ENCODE measurements around the gene EHD1. TPM values are rescaled to one million over a fixed set of nuclear protein-coding genes. Genes with fewer than 3 reads are reported as not detected.
A peak's percentile ranks its signal among the peaks of the same experiment; 100 is the strongest.

The EHD1 gene
- total and polyA plus RNA-seq, 10 donors, result 51.9 to 337 (median 162) TPM

DNA sequence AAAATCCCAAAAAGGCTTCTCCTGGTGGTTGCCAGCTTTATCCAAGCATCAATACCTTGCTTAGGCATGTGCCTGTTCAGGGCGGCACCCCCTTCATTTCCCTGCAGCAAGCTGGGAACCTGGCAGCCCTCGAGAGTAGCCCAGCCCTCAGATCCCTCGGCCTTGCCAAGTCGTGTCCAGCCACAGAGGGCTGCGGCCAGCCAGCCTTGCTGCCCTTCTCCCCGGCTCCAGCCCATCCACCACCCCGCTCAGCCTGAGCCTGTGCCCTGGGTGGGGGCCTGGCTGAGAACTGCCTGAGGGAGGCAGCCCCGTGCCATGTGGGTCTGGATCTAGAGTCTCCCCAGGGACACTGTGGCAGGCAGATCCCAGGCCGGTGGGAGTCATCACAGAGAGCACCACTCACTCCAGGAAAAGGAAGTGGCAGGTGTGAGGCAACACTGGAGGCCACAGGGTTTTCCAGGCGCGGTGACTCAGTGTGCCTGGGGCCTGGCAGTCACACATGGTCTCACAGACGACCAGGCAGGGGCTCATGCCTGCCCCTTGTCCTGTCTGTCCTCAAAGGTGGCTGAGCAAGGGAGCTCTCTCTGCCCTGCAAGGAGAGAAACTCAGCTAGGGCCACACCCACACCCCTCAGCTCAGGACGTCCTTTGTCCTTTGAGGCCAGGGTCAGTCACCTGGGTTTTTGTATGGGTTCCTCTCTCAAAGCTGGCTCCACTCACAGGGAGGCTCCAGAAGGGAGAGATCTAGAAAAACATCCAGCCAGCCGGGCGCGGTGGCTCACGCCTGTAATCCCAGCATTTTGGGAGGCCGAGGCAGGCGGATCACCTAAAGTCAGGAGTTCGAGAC is 21.8 kb downstream of the EHD1 start:
- Histone ChIP-seq H3K36me3 (peaks cover 0 to 87% (median 49%) of the 10 kb centered on the region in 6 donors), H3K27me3 (replicated peaks in 1 of 7) (no peaks in the 10 kb centered on the region), H3K4me1 (peaks cover 95 to 100% (median 100%) of the 10 kb centered on the region in 6 donors), H3K9me3 (no peaks in the 10 kb centered on the region), H3K4me3 (peak overlapping the region in 2 of 8 donors; percentile 10 to 40), H3K27ac (peak overlapping the region; percentile 72 to 98 (median 92))
- 42 to 63% (median 53%) methylated on average over 10 to 20 of the region's 20 CpGs for WGBS, 5 donors
- DNase-seq, result no peak
- TF ChIP-seq, protein P1, sequence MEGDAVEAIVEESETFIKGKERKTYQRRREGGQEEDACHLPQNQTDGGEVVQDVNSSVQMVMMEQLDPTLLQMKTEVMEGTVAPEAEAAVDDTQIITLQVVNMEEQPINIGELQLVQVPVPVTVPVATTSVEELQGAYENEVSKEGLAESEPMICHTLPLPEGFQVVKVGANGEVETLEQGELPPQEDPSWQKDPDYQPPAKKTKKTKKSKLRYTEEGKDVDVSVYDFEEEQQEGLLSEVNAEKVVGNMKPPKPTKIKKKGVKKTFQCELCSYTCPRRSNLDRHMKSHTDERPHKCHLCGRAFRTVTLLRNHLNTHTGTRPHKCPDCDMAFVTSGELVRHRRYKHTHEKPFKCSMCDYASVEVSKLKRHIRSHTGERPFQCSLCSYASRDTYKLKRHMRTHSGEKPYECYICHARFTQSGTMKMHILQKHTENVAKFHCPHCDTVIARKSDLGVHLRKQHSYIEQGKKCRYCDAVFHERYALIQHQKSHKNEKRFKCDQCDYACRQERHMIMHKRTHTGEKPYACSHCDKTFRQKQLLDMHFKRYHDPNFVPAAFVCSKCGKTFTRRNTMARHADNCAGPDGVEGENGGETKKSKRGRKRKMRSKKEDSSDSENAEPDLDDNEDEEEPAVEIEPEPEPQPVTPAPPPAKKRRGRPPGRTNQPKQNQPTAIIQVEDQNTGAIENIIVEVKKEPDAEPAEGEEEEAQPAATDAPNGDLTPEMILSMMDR (IDR thresholded peaks at IDR 0.05 in 8 of 11, conservative IDR thresholded peaks at IDR 0.05 in 3 of 11), result no peak
- peak; percentile 65 to 87 (median 83) for TF ChIP-seq POLR2AphosphoS5 (IDR thresholded peaks at IDR 0.05)
- peak in 1 of 3 donors; percentile 4 for TF ChIP-seq POLR2A (IDR thresholded peaks at IDR 0.05)
- intact Hi-C loops (cut with DNase I; ENCODE audit: low total_unique reads), result no loop called here

DNA sequence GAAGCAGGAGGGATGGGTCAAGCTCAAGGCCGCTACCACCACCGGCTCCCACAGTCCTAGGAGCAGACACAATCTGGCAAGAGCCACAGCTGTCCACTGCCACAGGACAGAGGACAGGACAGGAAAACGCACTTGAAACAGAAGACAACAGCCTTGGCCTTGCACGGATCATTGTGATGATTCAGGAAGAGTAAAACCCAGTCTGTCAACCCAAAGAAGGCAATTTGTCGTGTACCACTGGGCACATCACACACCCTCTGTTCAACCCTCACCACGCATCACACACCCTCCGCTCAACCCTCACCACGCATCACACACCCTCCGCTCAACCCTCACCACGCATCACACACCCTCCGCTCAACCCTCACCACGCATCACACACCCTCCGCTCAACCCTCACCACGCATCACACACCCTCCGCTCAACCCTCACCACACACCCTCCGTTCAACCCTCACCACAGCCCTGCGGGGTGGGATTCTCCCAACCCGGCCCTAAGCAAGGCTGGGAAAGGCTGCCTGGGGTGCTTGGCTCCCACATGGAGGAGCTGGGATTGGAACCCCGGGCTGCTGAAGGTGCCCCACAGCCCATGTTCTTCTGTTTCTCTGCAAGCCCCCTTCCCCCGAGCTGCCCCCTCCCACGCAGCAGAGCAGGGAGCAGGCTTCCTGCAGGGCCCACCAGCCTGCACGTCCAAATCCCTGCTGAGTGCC is 22.7 kb downstream of the EHD1 start:
- 51 to 64% (median 57%) methylated on average over 17 to 20 of the region's 22 CpGs for WGBS, 5 donors
- TF ChIP-seq POLR2A (IDR thresholded peaks at IDR 0.05), result no peak
- no peaks in the 10 kb centered on the region for H3K9me3 ChIP-seq
- peak overlapping the region in 2 of 8 donors; percentile 10 to 46 for H3K4me3 ChIP-seq
- DNase-seq, result no peak
- H3K27me3 ChIP-seq (replicated peaks in 1 of 7), result no peaks in the 10 kb centered on the region
- H3K27ac ChIP-seq, result peak overlapping the region; percentile 72 to 98 (median 92)
- peaks cover 0 to 92% (median 49%) of the 10 kb centered on the region in 6 donors for H3K36me3 ChIP-seq
- intact Hi-C loops (cut with DNase I; ENCODE audit: low total_unique reads), result no loop called here
- H3K4me1 ChIP-seq, result peaks cover 97 to 100% (median 100%) of the 10 kb centered on the region in 6 donors

DNA sequence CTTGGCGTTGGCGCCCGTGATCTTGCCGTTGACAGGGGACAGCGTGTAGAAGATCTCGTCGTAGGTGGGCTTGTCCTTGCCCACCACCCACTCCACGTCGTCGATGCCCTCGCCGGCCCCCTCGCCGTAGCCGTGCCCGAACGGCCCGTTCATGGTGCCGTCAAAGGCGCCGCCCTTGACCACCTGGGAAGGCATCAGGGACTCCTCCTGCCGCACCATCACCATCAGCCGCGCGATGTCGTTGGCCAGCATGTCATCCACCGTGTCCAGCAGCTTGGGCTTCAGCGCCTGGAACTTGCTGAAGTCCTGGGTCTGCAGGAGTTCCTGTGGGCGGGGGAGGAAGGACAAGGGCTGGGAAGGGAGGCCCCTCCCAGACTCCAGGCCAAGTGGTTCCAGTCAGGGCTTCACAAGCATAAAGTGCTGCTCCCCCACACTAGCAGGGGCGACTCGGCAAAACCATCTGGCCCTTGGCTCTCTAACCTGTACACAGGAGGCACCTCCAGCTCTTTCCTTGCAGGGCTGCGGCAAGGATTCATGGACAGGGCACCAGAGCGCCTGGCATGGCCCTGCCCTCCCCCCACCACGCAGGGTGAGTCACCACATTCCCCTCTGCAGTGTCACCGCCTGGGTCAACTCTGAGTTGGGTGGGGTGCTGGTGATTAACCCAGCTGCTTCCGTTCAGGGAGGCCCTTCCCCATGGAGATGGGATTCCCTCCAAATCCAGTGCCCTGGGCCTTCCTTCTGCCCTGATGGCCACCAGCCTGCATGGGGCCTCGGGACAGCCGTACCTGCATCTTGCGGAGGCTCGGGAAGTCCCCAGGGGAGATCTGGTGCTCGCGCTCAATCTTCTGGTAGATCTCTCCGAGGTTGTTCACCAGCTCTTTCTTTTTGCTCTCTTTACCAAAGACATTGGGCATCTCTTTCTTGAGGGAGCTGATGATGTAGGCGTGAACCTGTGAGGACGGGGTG is 23.6 kb downstream of the EHD1 start:
- peak; percentile 85 to 94 (median 89) for TF ChIP-seq POLR2AphosphoS5 (IDR thresholded peaks at IDR 0.05)
- TF ChIP-seq POLR2A (IDR thresholded peaks at IDR 0.05), result no peak
- intact Hi-C loops (cut with DNase I; ENCODE audit: low total_unique reads), result no loop called here
- Histone ChIP-seq H3K36me3 (peaks cover 0 to 87% (median 45%) of the 10 kb centered on the region in 6 donors), H3K27ac (peak overlapping the region; percentile 72 to 98 (median 92)), H3K4me1 (peaks cover 92 to 100% (median 100%) of the 10 kb centered on the region in 6 donors), H3K4me3 (peak overlapping the region in 3 of 8 donors; percentile 3 to 46 (median 7)), H3K9me3 (no peaks in the 10 kb centered on the region), H3K27me3 (replicated peaks in 1 of 7) (no peaks in the 10 kb centered on the region)
- 61 to 79% (median 75%) methylated on average over 34 to 45 of the region's 45 CpGs for WGBS, 5 donors
- DNase-seq, result peak; percentile 84

DNA sequence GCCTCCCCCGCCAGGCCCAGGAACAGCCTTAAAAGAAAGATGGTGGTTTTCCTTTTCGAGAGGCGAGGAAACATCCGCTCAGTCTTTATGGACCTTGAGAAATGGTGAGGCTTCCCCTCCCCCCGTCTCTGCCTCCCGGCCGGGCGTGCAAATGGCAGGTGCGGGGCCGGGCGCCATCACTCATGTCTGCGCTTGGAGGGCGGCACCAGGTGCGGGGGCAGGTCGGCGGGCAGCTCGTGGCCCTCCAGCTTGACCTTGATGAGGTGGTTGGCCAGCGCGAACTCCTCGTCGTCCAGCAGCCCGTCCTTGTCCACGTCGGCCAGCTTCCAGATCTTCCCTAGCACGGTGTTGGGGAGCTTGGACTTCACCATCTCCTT is 24.3 kb downstream of the EHD1 start:
- Histone ChIP-seq H3K36me3 (peaks cover 0 to 80% (median 41%) of the 10 kb centered on the region in 6 donors), H3K4me1 (peaks cover 92 to 100% (median 100%) of the 10 kb centered on the region in 6 donors), H3K4me3 (peak overlapping the region in 5 of 8 donors; percentile 1 to 46 (median 11)), H3K9me3 (no peaks in the 10 kb centered on the region), H3K27ac (peak overlapping the region; percentile 72 to 98 (median 92)), H3K27me3 (replicated peaks in 1 of 7) (no peaks in the 10 kb centered on the region)
- intact Hi-C loops (cut with DNase I; ENCODE audit: low total_unique reads), result no loop called here
- WGBS, 5 donors, result 72 to 86% (median 82%) methylated on average over 19 to 25 of the region's 25 CpGs
- TF ChIP-seq, protein P1 (IDR thresholded peaks at IDR 0.05 in 8 of 11, conservative IDR thresholded peaks at IDR 0.05 in 3 of 11), result no peak
- TF ChIP-seq POLR2AphosphoS5 (IDR thresholded peaks at IDR 0.05), result no peak
- TF ChIP-seq POLR2A (IDR thresholded peaks at IDR 0.05), result no peak
- peak; percentile 84 for DNase-seq
